RWPE1 (cell line): ENCODE results near the gene GAL3ST2.

ENCODE experiments used
- CTCF ChIA-PET: fragments of 350-600 bp; sonication (Branson Sonifier 250); formaldehyde crosslinking; extraction: SDS; loops from one replicate; lab custom pipeline; 2021; lab: Yijun Ruan, JAX
- POLR2A ChIA-PET: fragments of 400-600 bp; formaldehyde crosslinking; extraction: SDS; loops from one replicate; lab custom pipeline; 2020; ENCODE audit warnings: antibody characterized with exemption; ENCODE audit not compliant: low non-redundant PET; lab: Yijun Ruan, JAX
- DNase-seq: peaks from one replicate; pipeline ENCODE4 v3.0.0; 2012; ENCODE audit warnings: low spot score
- H3K27ac ChIP-seq: fragments of 450-650 bp; 2 replicates; pipeline ENCODE4 v1.5.1; 2017
- TF ChIP-seq, protein P1 (sequence below): fragments of 450-650 bp; conservative IDR thresholded peaks from 2 replicates; pipeline ENCODE4 v1.5.1; 2017; ENCODE audit warnings: low read depth, mild to moderate bottlenecking

Gene GAL3ST2

DNA sequence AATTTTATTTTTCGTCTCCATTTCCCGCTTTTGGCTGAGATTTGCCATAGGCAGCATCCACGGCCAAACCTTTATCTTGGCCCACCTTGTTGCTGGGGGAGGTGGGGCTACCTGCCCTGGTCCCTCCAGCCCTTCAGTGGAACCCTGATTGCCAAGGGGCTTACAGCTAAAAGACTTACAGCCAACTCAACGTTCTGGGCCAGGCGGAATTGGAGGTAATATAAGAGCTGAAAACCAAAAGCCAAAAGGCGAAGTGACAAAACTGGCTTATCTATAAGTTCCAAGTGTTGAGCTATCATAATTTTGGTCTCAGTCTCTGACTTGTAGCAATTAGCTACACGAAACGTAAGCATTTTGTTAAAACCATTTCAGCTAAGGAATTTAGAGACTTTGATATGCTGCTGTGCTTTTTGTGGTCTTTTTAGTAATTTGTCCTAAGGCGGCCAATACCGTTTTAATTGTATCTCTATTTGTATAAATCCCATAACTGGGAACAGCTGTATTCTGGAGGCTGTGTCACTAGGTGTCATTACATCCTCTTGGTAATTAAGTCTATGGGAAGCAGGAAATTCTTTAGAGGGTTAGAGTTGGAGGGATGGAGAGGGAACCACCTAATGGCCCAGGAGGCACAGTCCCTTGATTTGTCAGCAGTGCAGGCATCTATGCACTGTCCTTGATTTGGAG is 58.0 kb downstream of the GAL3ST2 start:
- TF ChIP-seq, protein P1, sequence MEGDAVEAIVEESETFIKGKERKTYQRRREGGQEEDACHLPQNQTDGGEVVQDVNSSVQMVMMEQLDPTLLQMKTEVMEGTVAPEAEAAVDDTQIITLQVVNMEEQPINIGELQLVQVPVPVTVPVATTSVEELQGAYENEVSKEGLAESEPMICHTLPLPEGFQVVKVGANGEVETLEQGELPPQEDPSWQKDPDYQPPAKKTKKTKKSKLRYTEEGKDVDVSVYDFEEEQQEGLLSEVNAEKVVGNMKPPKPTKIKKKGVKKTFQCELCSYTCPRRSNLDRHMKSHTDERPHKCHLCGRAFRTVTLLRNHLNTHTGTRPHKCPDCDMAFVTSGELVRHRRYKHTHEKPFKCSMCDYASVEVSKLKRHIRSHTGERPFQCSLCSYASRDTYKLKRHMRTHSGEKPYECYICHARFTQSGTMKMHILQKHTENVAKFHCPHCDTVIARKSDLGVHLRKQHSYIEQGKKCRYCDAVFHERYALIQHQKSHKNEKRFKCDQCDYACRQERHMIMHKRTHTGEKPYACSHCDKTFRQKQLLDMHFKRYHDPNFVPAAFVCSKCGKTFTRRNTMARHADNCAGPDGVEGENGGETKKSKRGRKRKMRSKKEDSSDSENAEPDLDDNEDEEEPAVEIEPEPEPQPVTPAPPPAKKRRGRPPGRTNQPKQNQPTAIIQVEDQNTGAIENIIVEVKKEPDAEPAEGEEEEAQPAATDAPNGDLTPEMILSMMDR: no peak
- no peak overlapping the region for H3K27ac ChIP-seq
- no peak for DNase-seq
- ChIA-PET CTCF (interaction anchor here (0.6 to 0.7 kb wide), 2 partner anchors 44 to 134 kb away, joined by 4 read pairs; no protein-coding TSS in a partner anchor), POLR2A (no interaction called here)

GRCh38 chr2:241835611-241836010 is 59.0 kb downstream of the GAL3ST2 start:
- DNase-seq: no peak
- H3K27ac ChIP-seq: no peak overlapping the region
- ChIA-PET POLR2A (no interaction called here), CTCF (interaction anchor here (0.6 kb wide), 1 partner anchor 31 kb away, joined by 5 read pairs; no protein-coding TSS in a partner anchor)
- TF ChIP-seq, protein P1: no peak

DNA sequence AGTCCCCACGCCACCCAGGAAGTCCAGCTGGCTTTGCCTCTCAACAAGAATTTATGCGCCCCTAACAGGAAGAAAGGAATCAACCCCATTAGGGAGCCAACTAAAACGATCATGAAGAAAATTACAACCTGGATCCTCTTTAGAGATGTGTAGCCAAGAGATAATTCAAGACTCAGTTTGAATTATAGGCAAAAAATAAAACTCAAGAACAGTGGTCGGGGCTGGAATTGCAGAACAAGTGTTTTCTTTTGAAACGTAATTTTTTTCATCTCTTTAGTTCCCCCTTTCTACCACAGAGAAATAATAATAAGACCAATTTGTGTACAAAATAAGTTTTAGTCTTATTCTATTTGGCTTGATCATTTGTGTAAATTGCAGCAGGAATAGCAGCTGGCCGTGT is 59.7 kb downstream of the GAL3ST2 start:
- DNase-seq: no peak
- POLR2A ChIA-PET: no interaction called here
- TF ChIP-seq, protein P1: no peak
- no peak overlapping the region for H3K27ac ChIP-seq
- CTCF ChIA-PET: interaction anchor here (0.7 kb wide), 1 partner anchor 76 kb away, joined by 3 read pairs; no protein-coding TSS in a partner anchor

DNA sequence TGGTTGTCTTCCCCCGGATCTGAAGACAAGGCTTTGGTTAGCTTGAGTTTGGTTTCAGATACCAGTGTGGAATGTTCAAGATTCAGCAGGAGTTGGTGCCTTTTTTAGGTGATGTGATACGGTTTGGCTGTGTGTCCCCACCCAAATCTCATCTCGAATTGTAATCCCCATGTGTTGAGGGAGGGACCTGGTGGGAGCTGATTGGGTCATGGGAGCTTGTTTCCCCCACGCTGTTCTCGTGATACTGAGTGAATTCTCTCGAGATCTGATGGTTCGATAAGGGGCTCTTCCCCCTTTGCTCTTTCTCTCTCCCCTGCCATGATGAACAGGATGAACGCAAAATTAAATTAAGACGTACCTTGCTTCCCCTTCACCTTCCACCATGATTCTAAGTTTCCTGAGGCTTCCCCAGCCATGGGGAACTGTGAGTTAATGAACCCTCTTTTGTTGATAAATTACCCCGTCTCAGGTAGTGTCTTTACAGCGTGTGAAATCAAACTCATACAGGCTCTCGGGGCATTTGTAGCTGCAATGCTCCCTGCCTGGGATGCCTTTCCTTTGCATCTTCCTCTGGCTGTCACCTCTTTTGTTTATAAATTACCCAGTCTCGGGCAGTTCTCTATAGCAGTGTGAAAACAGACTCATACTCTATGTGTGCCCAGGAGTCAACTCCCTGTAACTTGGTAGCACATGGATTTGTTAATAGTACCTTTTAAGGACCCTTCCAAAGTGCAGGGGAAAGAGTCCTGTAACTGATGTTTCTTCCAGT is 60.8 kb downstream of the GAL3ST2 start:
- CTCF ChIA-PET: no interaction called here

DNA sequence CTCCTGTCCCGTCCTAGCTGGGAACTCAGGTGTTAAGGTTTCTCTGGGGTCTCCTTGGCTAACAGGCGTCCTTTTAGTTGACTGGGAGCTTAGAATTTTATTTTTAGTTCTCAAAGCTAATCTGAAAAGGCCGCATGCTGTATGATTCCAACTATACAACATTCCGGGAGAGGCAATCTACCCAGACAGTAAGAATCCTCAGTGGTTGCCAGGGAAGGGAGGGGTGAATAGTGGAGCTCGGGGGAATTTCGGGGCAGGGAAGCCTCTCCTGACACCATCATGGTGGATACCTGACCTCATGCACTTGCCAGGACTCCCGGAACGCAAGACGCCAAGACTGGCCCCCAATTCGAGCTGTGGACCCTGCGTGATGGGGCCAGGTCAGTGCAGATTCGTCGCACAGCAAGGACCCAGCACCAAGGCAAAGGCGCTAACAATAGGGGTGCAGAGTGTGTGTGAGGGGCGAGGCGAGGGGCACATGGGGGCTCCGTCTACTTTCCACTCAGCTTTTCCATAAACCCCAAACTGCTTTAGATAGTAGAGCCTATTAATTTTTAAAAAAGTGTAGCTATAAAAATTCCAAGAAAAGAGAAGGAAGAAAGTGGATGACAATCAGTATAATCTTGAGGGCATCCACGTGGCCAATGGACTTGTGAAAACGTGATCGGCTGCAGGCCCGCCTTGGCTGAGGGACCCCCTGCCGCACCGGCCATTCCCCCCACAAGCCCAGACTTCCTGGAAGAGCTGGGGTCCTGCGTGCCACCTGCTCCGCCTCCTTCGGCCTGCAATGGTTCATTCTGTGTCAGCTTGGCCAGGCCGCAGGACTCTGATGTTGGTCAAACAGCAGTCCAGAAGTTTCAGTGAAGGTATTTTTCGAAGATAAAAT is 64.8 kb downstream of the GAL3ST2 start:
- CTCF ChIA-PET: no interaction called here
- H3K27ac ChIP-seq: no peak overlapping the region
- TF ChIP-seq, protein P1: no peak
- POLR2A ChIA-PET: no interaction called here
- DNase-seq: no peak

More for the DNA sequence above, 60.8 kb downstream of the GAL3ST2 start:
- no peak overlapping the region for H3K27ac ChIP-seq
- no peak for DNase-seq
- POLR2A ChIA-PET: no interaction called here
- TF ChIP-seq, protein P1: no peak

DNA sequence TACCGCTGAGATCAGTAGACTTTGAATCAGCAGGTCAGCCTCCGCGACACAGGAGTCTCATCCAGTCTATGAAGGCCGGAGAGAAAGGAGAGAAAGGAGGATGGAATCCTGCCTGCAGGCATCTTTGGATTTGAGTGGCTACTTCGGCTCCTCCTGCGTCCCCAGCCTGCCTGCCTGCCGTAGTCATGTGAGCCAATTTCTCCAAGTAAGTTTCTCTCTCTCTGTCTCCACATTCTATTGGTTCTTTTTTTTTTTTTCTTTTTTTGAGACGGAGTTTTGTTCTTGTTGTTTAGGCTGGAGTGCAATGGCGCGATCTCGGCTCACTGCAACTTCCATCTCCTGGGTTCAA is 65.4 kb downstream of the GAL3ST2 start:
- ChIA-PET POLR2A (no interaction called here), CTCF (no interaction called here)
- TF ChIP-seq, protein P1: no peak
- H3K27ac ChIP-seq: no peak overlapping the region
- no peak for DNase-seq
